Right kidney (tissue), 1 donor: ENCODE data around the gene PGM5.

Source experiments
- DNase-seq: peaks from one replicate; pipeline ENCODE4 v3.0.0-alpha.2; 2016

PGM5 gene

DNA sequence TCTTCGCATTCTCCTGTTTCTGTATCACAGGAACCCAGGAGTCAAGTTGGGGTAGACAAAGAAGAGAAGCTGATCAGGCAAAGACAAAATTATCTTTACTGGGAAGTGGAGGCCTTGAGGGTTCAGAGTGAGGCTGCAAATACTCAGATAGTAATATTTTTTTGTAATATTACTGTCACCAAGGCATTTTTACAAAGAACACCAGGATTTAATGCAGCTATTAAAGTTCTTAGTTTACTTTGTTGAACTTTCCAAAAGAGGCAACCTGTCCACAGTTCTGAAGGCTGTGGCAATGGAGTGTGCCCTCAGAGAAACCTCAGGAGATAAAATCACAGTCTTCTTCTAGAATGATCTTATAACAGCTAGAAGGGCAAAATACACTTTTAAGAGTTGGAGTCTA, 74.9 kb downstream of the PGM5 start:
- DNase-seq: no peak

DNA sequence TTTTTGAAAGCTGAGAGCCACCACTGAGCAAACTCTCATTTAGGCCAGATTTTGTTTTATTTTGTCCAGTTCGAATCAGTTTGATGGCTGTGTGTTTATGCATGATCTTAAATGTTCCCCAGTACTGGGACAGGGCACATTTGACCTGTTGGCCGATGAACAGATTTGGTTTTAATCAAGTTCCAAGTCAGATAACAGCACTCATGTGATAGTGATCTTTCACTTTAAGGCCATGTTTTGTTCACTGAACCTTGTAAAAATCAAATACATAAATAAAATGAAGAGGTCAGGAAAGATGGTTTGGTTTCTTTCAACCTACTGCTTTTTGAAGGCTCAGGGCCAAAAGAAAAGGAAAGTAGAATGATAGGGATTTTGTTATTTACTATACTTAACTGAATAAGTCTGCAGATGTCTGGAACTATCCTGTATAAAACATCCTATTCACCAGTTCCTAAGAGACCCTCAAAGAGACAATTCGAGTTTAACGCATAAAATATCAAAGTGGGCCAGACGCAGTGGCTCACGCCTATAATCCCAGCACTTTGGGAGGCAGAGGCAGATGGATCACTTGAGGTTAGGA, 77.2 kb downstream of the PGM5 start:
- no peak for DNase-seq

DNA sequence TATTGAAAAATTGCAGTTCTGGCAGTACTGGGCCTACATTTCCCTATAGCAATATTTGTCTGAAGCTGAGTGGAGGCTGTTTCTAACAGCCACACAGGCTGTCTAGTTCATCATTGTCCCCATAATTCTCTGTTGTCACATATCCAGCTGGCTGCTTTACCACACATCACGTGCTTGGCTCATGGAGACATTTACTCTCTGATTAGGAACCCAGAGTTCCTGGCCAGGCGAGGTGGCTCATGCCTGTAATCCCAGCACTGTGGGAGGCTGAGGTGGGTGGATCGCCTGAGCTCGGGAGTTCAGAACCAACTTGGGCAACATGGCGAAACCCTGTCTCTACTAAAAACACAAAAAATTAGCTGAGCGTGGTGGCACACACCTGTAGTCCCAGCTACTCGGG, 81.4 kb downstream of the PGM5 start:
- no peak for DNase-seq

DNA sequence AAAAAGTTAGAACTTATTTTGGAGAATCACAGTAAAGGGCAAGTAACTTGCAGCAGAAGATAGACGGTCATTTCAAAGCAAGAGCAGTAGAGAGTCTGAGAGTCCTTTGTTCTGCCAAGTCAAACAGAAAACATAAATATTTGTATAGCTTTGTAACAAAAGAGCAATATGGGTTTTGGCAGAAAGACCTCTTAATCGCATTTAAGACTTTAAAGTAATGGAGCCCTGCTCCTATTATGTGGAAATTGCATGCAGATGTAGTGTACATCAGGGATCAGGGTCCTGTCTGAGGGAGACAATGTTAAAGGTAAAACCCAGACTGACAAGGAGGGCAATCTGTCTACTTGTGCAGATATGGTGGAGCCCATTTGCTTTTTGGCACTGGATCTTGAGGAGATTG, 87.2 kb downstream of the PGM5 start:
- DNase-seq: no peak

DNA sequence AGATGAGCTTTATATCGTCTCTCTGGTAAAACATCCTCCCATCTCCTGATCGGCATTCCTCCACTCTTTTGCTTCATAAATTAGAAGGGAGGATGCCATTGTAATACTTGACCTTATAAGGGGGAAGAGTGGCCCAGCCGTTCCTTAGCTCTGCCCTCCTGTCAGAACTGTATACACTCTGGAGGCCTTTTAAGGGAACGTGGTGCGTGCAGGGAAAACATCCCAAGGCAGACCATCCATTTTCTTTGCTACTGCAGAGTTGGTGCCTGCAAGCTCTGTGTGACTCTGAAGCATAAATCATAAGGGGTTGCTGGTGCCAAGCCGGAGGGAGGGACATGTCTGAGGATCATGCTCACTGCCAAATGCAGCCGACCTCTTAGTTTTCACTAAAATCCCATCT, 90.4 kb downstream of the PGM5 start:
- DNase-seq: peak; percentile 35

DNA sequence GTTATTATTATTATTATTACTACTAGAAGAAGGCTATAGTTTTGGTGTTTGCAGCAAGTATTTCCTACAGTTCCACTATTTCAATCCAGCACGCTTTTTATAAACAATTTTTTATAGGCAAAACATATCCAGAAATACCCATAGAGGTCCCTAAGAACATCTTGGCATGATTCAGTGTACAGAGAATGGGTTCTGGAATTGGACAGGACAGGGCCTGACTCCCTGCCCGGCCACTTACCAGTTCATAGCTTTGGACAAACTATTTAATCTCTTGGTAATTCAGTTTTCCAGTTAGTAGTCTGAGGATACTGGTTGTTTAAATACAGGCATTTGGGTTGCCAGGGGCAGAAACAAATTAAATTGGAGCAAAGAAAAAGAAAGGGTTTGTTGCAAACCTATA, 91.2 kb downstream of the PGM5 start:
- no peak for DNase-seq

DNA sequence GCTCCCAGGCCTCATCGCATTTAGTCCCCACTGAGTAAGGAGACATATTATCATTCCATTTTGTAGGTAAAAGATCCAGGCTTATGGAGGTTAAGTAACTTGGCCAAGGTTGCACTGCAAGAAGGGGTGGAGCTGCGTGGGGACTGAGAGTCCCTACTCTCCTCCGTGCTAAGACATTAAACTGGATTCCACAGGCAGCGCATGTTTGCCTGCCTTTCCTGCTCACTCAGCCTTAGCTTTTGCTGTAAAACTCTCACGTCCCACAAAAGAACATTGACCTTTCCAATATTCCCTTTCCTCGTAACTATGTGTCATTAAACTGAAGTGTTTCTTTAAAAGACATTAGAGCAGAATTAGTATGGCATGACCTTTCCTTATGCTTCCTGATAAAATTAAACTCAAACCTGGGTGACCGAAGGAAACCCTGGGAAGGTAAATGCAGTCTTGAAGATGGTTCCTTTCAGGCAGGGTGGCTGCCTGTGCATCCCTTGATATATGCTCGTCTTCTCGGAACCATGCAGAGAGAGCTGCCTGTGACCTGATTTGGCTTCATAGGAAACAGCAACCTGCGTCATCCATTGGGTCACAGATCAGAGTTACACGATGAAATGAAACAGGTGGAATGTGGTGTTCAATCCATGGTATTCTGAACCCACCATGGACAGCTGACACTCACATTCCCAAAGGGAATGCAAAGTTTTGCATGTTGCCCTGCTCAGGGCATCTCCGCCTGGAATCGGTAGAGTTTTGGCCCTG, 98.3 kb downstream of the PGM5 start:
- DNase-seq: no peak

DNA sequence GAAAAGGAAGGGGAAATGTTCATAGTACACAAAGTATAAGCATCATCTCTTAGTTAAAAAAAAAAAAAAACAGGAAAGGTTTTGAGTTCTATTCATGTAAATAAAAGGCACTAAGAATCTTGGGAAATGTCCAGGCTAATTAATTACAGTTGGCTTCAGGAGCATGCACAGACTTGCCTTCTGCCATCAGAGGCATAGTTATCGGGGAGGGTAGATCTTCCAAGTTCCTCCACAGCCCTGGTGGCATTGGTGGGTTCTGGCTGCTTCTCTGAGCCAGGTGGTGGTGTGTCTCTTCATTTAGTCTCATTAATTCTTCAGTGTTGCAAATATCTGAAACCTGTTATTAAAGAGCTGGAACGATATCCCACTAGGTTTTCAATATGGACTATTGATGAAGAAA, 99.0 kb downstream of the PGM5 start:
- DNase-seq: no peak

DNA sequence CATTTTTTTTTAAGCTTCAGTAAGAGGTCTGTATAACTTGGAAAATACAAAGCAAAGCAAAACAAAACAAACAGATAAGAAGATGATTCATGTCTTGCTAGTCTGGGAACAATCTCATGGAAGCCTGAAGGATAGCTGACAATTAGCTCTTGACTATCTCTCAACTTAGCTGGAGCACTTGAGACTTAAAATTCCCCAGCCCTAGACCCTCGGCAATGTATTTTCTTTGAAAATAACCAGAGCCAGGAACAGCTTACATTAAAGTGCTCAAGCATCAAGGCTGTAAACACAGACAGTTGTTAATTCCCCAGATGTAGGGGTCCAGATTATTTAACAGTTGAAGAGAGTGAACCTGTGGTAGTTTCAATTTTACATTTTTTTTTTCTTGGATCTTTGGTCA, 101.4 kb downstream of the PGM5 start:
- DNase-seq: no peak

DNA sequence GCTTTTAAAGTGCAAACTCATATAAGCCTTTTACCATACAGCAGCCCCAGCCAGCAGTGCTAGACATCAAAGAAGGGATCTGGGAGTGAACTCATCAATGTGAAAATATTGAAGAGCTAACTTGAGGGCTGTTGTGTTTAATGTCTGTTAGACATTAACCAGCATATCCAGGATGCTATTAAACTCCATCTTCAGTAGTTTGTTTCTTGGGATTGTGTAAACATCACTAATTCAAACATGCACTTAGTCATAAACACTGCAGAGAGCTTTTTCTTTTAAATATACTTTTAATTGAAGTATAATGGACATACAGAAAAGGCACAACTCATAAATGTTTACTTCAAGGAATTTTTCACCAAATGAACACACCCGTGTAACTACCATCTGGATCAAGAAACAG, 102.5 kb downstream of the PGM5 start:
- DNase-seq: no peak

DNA sequence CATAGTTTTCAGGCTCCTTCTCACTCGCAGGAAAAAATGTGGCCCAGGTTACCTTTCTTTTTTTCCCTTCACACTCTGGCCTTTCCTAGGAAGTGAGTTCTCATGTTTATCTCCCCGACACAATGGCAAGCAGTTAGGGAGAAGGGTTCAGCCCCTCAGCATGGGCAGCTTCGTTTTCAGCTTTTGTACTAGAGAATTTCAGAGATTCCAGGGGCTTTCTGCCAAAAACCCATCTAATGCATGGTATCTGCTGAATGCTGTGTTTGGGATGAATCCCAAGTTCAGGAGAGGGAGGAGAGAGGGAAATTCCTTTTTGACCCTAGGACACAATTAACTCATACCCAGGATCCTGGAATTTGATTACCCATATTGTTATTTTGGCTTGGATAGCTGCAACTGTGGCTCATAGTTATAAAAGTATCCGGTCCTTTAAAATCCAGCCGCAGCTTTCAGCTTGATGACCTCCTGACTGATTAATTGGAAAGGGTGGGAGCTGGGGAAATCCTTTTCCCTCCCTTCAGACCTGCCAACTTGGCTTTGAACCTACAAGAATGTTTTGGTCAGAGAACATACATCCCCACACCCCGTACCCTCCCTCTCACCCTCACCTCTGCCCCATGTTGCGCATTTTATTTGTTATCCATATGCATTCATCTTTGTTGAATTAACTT, 105.8 kb downstream of the PGM5 start:
- DNase-seq: no peak

DNA sequence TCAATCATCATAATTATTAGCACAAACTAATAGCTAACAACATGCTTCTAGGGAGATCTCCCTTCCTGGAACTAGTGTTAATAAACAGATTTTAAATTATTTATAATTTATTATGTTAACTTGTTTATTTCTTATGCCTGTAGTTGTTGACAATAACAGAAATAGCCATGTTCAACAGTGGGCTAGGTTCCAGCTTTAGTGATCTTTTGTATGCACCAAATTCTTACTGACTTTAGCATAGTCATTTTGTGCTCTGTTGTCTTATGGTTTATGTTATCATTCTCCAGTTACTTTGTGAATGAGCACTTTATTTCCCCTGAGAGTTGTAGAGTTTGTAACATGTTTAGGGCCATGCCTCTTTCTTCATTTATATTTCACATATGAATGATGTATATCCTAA, 113.7 kb downstream of the PGM5 start:
- DNase-seq: no peak

DNA sequence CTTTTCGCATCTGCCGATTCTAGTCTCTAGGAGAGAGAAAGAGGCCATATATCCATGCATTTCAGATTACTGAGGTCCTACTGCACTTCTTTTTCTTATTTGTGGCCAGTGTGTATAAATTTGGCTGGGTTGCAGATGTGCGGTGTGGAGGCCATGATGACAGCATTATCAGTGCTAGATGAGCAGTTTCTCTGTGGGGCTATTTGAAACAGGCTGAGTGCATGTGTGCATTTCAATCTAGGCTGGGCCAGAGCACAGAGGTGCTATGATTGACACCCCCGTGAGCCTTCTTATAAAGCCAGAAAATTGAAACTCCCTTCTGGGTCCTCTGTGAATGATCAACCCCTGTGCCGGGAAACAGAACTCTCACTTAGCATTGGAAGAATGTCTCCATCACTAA, 114.2 kb downstream of the PGM5 start:
- DNase-seq: no peak

DNA sequence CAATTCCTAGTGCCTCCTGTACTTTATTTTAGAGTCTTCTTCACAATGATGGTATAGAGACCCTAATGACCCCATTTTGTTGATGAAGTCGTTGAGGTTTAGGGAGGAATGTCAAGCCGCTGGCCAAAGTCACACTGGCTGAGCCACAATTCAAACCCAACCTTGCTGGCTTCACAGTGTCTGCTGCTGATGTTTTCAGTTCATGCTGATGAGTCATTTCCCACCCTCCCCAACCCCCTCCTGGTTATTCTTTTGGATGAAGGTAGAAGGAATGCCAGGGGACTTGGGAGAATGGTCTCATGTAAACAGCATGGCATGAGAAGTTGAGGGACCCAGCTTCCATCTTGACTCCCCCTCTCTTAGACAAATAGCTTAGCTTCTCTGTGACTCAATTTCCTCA, 115.7 kb downstream of the PGM5 start:
- no peak for DNase-seq

DNA sequence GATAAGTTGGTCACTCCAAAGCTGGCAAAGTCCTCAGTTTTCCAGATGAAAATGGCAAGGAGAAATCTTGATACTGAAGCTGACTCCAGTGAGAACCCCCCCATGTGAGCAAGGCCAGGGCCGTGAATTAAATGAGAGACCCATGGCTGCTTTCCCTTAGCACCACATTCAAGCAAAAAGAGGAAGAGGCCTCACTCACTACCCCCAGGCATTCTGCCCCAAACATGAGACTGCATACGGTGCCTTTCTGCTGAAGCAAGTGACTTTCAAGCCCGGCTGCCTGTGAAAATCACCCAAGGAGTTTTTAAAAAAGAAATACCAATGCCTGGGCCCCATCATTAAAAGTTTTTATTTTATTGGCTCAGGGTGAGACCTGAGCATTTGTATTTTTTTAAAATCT, 117.4 kb downstream of the PGM5 start:
- no peak for DNase-seq

DNA sequence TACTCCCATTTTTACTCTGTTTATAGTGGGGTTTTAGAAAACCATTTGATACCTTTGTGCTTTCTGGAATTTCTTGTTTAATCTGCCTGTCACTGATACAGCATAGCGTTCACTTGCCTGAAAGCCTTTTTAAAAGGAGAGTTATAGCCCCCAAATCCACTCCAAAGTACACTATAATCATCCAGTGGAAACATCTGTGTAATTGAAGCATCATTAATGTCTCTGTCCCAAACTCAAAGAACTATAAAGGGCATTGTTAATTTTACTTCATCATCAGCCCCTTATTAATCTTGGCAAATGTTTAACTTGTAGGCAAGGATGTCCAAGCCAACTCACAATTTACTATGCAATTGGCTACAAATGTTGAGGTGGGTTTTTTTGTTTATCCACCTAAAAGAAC, 120.0 kb downstream of the PGM5 start:
- DNase-seq: no peak

DNA sequence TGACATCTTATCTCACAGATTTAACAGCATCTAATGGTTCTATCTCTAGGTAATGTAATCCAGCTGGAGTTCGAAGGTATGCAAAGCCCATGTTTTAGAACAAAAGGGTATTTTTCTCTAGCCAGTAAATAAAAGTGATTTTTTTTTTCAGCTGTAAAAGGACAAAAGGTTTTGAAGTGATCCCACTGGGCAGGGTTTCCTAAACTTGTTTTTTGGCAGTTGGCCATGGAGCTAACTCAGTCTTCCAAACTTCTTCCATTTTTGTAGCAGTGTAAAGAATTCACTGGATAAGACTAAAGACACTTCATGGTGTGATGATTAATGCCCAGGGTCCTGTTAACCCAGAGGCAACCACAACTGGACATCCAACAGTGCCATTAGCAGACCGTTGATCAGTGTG, 120.4 kb downstream of the PGM5 start:
- no peak for DNase-seq

DNA sequence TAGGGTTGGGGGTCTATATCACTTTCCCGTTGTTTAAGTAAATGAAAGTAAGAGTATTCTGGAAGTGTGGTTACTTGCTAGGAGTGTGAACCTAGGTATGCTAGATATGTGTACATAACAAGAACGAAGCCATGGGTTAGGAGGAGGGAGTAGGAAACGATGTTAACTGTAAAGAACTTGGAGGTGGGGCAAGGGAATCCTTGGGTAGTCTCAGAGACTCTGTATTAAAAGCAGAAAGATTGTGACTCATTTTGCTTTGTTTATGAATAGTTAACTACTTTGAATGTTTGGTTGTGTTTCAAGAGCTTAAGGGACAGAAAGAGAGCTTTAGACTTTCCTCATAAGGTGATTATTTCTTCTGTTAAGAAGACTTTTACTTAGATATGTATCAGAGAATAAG, 124.4 kb downstream of the PGM5 start:
- DNase-seq: no peak

DNA sequence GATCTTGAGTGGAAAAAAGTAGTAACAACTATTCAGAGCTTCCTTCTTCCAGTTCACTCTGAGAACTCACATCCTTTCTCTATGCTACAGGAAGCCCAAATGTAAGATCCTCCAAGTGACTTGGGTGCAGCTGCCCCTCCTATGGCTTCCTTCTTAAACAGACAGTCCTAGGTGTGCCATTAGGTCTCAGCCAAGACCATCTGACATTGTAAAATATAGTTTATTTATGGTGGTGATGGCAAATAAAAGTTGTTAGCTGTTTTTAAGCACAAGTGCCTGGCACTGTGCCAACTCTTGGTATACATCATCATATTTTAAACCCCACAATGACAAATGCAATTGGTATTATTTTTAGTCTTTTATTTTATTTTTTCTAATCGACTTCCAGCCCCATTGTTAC, 126.1 kb downstream of the PGM5 start:
- DNase-seq: no peak

DNA sequence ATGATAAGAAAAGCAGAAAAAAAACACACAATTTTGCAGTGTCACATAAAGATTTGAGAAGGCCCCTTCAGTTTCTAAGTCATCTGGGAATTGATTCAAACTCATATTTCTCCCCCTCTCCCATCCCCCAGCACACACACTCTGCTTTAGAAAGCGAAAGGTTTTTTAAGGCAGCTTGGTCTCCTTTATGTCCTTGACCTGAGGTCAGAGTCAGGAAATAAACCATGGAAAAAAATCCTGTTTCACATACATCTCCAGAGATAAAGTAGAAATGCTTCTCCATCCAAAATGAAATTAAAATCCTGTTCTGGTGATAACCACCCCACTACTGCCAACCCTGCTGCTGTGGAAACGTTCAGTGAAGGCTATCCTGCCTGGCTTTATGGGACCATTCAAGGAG, 131.7 kb downstream of the PGM5 start:
- no peak for DNase-seq

DNA sequence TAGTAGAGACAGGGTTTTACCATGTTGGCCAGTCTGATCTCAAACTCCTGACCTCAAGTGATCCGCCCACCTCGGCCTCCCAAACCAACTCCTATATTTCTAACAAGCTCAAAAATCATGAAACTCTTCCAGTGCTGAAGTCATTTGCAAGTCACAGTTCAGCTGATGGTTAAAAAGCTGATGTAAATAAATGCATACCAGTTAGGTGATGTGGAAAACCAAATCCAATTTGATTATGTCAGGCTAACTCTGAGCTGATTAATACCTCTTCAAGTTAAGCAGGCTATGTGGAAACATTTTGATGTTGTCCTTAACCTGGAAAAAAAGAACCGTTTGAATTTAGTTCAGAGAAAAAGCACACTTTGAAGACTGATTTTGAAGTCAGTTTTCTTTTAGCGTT, 133.2 kb downstream of the PGM5 start:
- DNase-seq: no peak

DNA sequence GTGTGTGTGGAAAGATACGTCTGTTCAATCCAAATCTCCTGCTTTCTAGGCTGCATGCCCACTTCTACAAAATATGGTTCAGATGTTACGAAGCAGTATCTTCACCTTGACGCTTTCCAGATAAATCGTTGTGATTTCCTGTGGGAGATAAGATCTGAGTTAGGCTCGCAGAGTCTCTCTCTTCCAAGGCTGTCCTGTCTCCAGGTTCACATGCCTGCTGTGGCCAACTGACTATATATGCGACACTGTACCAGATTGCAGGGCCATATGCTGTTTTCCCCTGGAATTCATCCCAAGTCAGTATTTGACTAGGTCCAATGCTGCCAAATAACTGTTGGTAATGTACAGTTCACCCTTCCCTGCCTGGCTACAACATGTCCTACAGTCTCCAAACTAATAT, 136.4 kb downstream of the PGM5 start:
- DNase-seq: no peak

DNA sequence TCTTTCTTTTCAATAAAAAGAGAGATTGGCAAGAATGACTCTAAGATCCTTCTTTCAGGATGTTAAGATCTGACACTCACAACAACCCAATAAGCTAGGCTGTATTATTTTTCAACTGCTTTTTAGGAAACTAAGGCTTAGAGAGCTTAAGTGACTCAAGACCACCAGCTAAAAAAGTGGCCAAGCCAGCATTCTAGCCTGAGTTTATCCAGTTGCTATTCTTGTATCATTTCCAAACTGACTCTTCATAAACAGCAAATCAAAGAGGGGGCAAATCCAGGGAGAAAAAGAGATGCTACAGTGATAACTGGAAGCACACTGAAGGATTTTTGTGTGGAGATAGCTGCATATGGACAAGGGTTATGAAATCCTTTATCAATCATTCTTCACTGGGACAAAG, 137.1 kb downstream of the PGM5 start:
- no peak for DNase-seq

DNA sequence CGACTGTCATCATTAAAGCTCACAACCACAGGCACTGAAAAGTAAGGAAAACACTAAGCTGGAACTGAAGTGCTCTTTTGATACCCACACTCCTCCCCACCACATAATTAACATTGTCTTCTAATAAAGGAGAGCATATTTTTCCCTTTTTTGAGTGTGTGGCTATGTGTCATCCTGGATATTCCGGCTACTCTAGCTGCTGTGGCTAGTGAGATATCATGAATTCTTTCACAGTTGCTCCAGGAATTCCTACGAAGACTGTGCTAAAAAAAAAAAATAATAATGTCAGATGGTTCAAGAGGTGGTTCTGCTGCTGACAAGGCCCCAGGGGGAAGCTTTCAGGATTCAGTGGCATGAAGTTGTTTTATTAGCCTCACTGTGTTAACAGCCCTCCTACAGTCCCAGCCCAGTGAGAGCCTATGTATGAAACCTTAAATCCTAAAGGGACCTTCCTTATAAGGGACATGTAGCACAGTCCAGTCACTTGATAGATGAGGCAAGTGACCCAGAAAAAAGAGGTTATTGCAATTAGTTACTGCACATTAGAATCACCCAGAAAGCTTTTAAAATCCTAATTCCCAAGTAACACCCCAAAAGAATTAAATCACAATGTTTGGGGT, 137.7 kb downstream of the PGM5 start:
- no peak for DNase-seq
